Naive thymus-derived CD8-positive, alpha-beta T cell (primary cell): ENCODE results near the gene EFNA1. TPM values are rescaled to one million over a fixed set of nuclear protein-coding genes. Genes with fewer than 3 reads are reported as not detected.

Experiments
- ATAC-seq, 2 donors: fragments of 150-1000 bp; cut with Tn5 transposase in 1 of 2; sonication (Bioruptor Pico), chemical (Tn5 transposase) in 1 of 2; 1 replicate in 1 of 2; 2 replicates in 1 of 2; pipeline ENCODE4 v1.10.0; 2021; ENCODE audit warnings: mild to moderate bottlenecking in 2 of 2, moderate library complexity in 2 of 2
- POLR2A ChIA-PET: fragments of 350-600 bp; sonication (Branson Sonifier 250); formaldehyde crosslinking; loops from one replicate; lab custom pipeline; 2021; ENCODE audit warnings: antibody characterized with exemption; lab: Charles Lee
- DNase-seq, 10 donors: peaks; one replicate each; pipeline versions ENCODE4 v3.0.0 to v3.0.0-alpha.2; 2020 to 2022
- H3K27ac Mint-ChIP-seq, 10 donors: one replicate each; pipeline ENCODE4 v1.8.0; 2020 to 2022; ENCODE audit warnings: mild to moderate bottlenecking in 10 of 10, mixed read lengths in 10 of 10, moderate library complexity in 4 of 10, inconsistent platforms in 1 of 10
- H3K27me3 Mint-ChIP-seq, 5 donors: one replicate each; pipeline ENCODE4 v1.8.0; 2021 to 2022; ENCODE audit warnings: mixed read lengths in 5 of 5
- H3K36me3 Mint-ChIP-seq, 3 donors: one replicate each; pipeline ENCODE4 v1.8.0; 2020 to 2022; ENCODE audit warnings: mixed read lengths in 3 of 3, mild to moderate bottlenecking in 2 of 3, inconsistent platforms in 1 of 3
- H3K4me1 Mint-ChIP-seq, 4 donors: one replicate each; pipeline ENCODE4 v1.8.0; 2021 to 2022; ENCODE audit warnings: mixed read lengths in 4 of 4
- H3K4me3 Mint-ChIP-seq, 10 donors: one replicate each; pipeline ENCODE4 v1.8.0; 2020 to 2022; ENCODE audit warnings: mild to moderate bottlenecking in 10 of 10, mixed read lengths in 10 of 10, moderate library complexity in 6 of 10, inconsistent platforms in 1 of 10
- H3K9me3 Mint-ChIP-seq, 9 donors: one replicate each; pipeline ENCODE4 v1.8.0; 2020 to 2022; ENCODE audit warnings: mixed read lengths in 9 of 9, mild to moderate bottlenecking in 3 of 9, inconsistent platforms in 1 of 9, moderate library complexity in 1 of 9
- polyA plus RNA-seq, 3 donors: library from polyadenylated mRNA; unstranded; fragments of 300-500 nt; fragmentation: Illumina TruSeq; gene quantifications; one replicate each; pipeline ENCODE4 v1.2.3, GENCODE V29; 2021
- total RNA-seq, 8 experiments: library from RNA in 2 of 8; stranded (reverse) in 2 of 8; gene quantifications; one replicate each; pipeline ENCODE4 v1.2.3 and lab custom pipeline; 2021 to 2026

EFNA1 gene
- total RNA-seq (1 to 10 TPM; 8.5 to 8.6 TPM), polyA plus RNA-seq (10 to 100 TPM in 1 of 3 donors, 1 to 10 TPM in 2; 2.9 to 12.0 (median 7.7) TPM), total RNA-seq (lab: John Stamatoyannopoulos, UW) (0.45 to 7.0 (median 5.1) reads per million in 6 experiments)

DNA sequence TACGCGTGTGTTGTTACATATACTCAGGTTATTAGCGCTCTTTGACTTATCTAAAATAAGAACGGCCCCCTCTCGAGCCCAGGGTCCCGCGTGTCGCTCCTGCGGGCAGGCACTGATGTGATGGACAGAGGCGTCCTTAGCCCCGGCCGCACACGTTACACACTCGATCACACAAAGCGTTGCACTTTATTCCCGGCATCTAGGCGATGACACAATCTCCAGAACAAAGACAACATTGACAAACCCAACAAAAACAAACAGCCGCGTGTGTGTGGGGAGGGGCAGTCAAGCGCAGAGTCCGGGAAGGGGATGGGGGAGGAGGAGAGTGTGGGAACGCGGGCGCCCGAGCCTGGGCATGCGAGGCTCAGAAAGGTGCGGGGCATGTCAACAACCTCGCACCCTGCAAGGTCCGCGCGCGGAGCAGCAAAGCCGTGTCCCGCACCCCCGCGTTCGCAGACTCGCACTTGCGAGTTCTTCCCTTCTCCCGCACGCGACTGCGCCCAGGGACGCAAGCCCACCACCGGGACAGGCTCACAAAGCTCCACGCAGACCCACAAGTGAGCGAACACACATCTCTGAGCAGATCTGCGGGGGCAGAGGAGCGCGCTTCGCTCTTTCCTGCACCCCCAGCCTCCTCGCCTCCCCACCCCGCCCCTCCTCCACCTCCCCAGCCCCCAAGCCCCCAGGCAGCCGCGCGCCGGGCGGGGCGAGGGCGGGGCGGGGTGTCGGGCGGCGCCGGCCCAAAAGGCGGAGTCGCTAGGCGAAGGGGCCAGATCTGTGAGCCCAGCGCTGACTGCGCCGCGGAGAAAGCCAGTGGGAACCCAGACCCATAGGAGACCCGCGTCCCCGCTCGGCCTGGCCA lies at the start of gene EFNA1:
TSS of gene EFNA1 (plus strand) at position 772 of the 862 bp plus-strand sequence. CDS start 102 bp downstream, outside the sequence.
- POLR2A ChIA-PET, result interaction anchor here (0.5 to 3.1 kb wide), 4 partner anchors 8 to 132 kb away, joined by 3 to 10 read pairs (median 5); partner anchors contain the start of gene SLC50A1
- H3K4me1 Mint-ChIP-seq, result peaks cover 29 to 43% (median 41%) of the 10 kb centered on the region in 4 donors
- H3K27me3 Mint-ChIP-seq, result peaks cover 0 to 14% (median 2%) of the 10 kb centered on the region in 5 donors
- ATAC-seq, result peak; percentile 33 to 70
- no peaks in the 10 kb centered on the region for H3K9me3 Mint-ChIP-seq
- H3K27ac Mint-ChIP-seq, result peak within 1 kb of the TSS; percentile 67 to 92 (median 87)
- peaks cover 0 to 4% (median 0%) of the 10 kb centered on the region in 3 donors for H3K36me3 Mint-ChIP-seq
- H3K4me3 Mint-ChIP-seq, result peak within 1 kb of the TSS; percentile 84 to 97 (median 90)
- peak in 9 of 10 donors; percentile 22 to 65 (median 47) for DNase-seq

DNA sequence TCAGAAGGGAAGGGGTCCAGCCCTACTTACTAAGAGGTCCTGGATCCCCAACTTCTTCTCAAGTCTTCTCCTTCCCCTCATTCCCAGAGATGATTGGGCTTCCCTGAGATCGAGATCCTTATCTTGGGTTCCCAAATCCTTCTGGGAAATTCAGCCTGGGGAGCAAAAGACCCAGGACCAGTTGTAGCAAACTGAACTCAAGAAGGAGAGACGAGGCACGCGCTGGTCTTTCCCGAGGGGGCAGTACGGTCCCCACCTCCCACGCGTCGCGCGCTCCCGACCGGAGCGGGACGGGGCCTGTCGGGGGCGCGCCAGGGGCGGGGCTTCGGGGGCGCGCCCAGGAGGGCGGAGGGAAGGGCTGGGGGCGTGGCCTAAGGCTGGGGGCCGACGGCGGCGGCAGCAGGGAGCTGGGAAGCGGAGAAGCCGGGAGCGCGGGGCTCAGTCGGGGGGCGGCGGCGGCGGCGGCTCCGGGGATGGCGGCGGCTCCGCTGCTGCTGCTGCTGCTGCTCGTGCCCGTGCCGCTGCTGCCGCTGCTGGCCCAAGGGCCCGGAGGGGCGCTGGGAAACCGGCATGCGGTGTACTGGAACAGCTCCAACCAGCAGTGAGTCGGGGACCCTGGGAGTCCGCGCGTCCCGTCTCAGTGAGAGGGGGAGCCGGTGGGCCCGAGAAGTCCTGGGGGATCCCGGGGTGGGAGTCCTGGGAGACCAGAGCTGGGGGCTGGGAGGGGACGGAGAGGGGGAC lies 49.0 kb upstream of the EFNA1 start, which contains the start of gene EFNA3:
TSS of gene EFNA3 (plus strand) at position 369 of the 741 bp plus-strand sequence. CDS start at position 474, 105 bp downstream.
- ATAC-seq (peak; percentile 24 to 37), DNase-seq (peak in 7 of 10 donors; percentile 46 to 67 (median 48))
- H3K27ac Mint-ChIP-seq, result peak within 1 kb of the TSS in 9 of 10 donors; percentile 0 to 89 (median 62)
- peaks cover 13 to 37% (median 21%) of the 10 kb centered on the region in 5 donors for H3K27me3 Mint-ChIP-seq
- H3K4me1 Mint-ChIP-seq, result peaks cover 18 to 44% (median 42%) of the 10 kb centered on the region in 4 donors
- H3K4me3 Mint-ChIP-seq, result peak within 1 kb of the TSS; percentile 71 to 91 (median 84)
- POLR2A ChIA-PET, result interaction anchor here (0.7 to 2.8 kb wide), 5 partner anchors 8 to 33 kb away, joined by 4 to 14 read pairs (median 7); partner anchors contain the start of gene EFNA4
- no peaks in the 10 kb centered on the region for H3K36me3 Mint-ChIP-seq
- H3K9me3 Mint-ChIP-seq, result no peaks in the 10 kb centered on the region

GRCh38 chr1:155079210-155079486 lies 48.5 kb upstream of the EFNA1 start:
- H3K27ac Mint-ChIP-seq, result peak overlapping the region in 8 of 10 donors; percentile 1 to 89 (median 62)

DNA sequence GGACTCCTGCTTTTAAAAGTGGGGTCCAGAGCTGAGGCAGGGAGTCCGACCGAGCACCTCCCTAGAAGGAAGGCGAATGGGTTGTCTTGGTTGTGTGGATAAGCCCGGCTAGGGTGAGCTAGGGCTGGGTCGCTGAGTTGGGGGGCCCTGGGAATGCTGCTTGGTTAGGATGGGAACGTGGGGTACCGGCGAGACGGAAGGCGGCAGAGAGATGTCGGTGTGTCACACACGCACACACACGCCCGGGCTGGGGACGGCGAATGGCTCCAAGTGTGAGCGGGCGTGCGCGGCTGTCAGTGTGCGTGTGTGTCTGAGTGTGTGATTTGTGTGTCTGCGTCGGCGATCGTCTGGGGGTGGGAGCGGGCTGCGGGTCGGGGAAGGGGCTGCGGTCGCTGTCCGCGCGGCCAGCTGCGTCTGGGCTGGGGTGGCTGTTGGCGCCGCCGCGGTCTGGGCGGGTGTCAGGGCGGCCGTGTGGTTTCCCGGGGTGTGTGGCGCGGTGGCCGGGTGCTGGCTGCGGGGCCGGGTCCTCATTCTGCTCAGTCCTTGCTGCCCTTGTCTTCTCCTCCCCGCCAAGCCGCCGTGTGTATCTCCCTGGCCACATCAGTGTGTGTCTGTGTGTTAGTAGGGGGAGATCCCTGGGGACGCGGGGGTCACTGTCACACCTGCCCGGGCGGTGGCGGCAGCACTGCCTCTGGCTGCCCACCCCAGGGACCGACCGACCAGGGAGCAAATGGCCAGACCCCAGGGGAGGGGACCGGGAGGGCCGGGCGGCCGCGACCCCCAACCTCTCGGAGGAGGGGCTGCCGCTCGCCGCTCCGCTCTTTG lies 48.0 kb upstream of the EFNA1 start:
- H3K27ac Mint-ChIP-seq, result peak overlapping the region in 9 of 10 donors; percentile 0 to 89 (median 61)
- peaks cover 22 to 48% (median 30%) of the 10 kb centered on the region in 5 donors for H3K27me3 Mint-ChIP-seq
- H3K4me3 Mint-ChIP-seq, result peak overlapping the region; percentile 71 to 91 (median 84)
- no peaks in the 10 kb centered on the region for H3K9me3 Mint-ChIP-seq
- ATAC-seq (peak; percentile 24 to 26), DNase-seq (peak in 2 of 10 donors; percentile 22 to 30)
- no peaks in the 10 kb centered on the region for H3K36me3 Mint-ChIP-seq
- POLR2A ChIA-PET, result interaction anchor here (0.5 to 2.8 kb wide), 5 partner anchors 10 to 471 kb away, joined by 4 to 14 read pairs (median 7); partner anchors contain the start of gene EFNA4
- H3K4me1 Mint-ChIP-seq, result peaks cover 27 to 48% (median 45%) of the 10 kb centered on the region in 4 donors

More at GRCh38 chr1:155079210-155079486, 48.5 kb upstream of the EFNA1 start:
- DNase-seq (peak in 2 of 10 donors; percentile 22 to 31), ATAC-seq (peak; percentile 5 to 7)
- Mint-ChIP-seq H3K27me3 (peaks cover 17 to 42% (median 25%) of the 10 kb centered on the region in 5 donors), H3K36me3 (no peaks in the 10 kb centered on the region), H3K4me3 (peak overlapping the region; percentile 71 to 91 (median 84)), H3K4me1 (peaks cover 22 to 45% (median 42%) of the 10 kb centered on the region in 4 donors), H3K9me3 (no peaks in the 10 kb centered on the region)
- POLR2A ChIA-PET, result interaction anchor here (1.4 to 2.8 kb wide), 4 partner anchors 9 to 28 kb away, joined by 4 to 14 read pairs (median 7); partner anchors contain the start of gene EFNA4

GRCh38 chr1:155080312-155081228 lies 47.1 kb upstream of the EFNA1 start:
- Mint-ChIP-seq H3K27ac (peak overlapping the region in 1 of 10 donors; percentile 57), H3K27me3 (peaks cover 22 to 53% (median 30%) of the 10 kb centered on the region in 5 donors), H3K4me1 (peaks cover 27 to 56% (median 52%) of the 10 kb centered on the region in 4 donors), H3K9me3 (no peaks in the 10 kb centered on the region), H3K36me3 (no peaks in the 10 kb centered on the region), H3K4me3 (peak overlapping the region in 9 of 10 donors; percentile 59 to 94 (median 80))
- ATAC-seq, result no peak
- peak in 4 of 10 donors; percentile 30 to 46 (median 40) for DNase-seq
- POLR2A ChIA-PET, result interaction anchor here (0.8 to 2.8 kb wide), 9 partner anchors 10 to 972 kb away, joined by 3 to 14 read pairs (median 3); no protein-coding TSS in a partner anchor

DNA sequence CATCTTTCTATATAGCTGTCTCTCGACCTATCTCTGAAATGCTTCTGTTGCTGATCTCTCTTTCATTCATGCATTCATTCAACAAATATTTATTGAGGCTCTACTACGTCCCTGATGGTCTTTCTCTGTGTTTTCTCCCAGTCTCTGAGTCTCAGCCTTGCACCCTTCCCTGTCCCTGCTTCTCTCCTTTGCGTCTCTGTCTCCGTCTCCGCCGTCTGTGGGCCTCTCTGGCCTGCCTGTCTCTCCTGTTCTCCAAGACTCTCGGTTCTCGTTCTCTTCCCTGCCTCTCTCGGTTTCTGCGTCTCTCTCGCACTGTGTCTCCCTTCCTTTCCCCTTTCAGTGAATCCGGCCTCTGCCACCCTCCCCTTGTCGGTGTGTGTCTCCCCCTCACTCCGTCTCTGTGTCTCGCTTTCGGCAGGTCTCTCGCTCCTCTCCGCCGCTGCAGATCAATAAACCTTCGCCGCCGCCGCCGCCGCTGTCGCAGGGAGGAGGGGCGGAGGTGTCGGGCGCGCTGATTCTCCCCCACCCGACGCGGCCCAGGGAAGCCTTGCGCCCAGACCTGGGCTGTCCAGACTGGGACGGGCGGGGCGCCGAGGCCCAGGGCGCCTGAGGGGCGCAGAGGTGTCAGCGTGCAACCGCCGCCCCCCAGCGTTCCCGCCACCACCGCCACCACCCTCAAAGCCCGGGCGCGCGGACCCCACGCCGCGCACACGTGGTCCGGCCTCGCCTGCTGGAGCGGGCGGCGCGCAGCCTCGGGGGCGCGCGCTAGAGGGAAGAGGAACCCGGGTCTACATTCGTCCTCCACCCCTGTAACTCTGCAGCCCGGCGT lies 46.0 kb upstream of the EFNA1 start:
- POLR2A ChIA-PET, result interaction anchor here (0.6 to 2.8 kb wide), 8 partner anchors 12 to 971 kb away, joined by 3 to 14 read pairs (median 3); partner anchors contain the start of gene EFNA4
- H3K27me3 Mint-ChIP-seq, result peaks cover 22 to 53% (median 30%) of the 10 kb centered on the region in 5 donors
- peak overlapping the region in 7 of 10 donors; percentile 1 to 79 (median 59) for H3K27ac Mint-ChIP-seq
- peak overlapping the region; percentile 55 to 94 (median 80) for H3K4me3 Mint-ChIP-seq
- H3K4me1 Mint-ChIP-seq, result peaks cover 30 to 60% (median 55%) of the 10 kb centered on the region in 4 donors
- no peaks in the 10 kb centered on the region for H3K9me3 Mint-ChIP-seq
- DNase-seq (peak in 2 of 10 donors; percentile 34 to 38), ATAC-seq (no peak)
- H3K36me3 Mint-ChIP-seq, result no peaks in the 10 kb centered on the region

GRCh38 chr1:155082301-155083051 lies 45.2 kb upstream of the EFNA1 start:
- Mint-ChIP-seq H3K36me3 (no peaks in the 10 kb centered on the region), H3K27ac (peak overlapping the region in 2 of 10 donors; percentile 45 to 79), H3K4me1 (peaks cover 28 to 60% (median 55%) of the 10 kb centered on the region in 4 donors), H3K4me3 (peak overlapping the region in 9 of 10 donors; percentile 20 to 81 (median 56)), H3K9me3 (no peaks in the 10 kb centered on the region), H3K27me3 (peaks cover 22 to 53% (median 30%) of the 10 kb centered on the region in 5 donors)
- POLR2A ChIA-PET, result interaction anchor here (0.6 kb wide), 1 partner anchor 19 kb away, joined by 3 read pairs; the partner anchor contains the start of gene EFNA4
- DNase-seq, result peak in 1 of 10 donors; percentile 23
- ATAC-seq, result no peak

DNA sequence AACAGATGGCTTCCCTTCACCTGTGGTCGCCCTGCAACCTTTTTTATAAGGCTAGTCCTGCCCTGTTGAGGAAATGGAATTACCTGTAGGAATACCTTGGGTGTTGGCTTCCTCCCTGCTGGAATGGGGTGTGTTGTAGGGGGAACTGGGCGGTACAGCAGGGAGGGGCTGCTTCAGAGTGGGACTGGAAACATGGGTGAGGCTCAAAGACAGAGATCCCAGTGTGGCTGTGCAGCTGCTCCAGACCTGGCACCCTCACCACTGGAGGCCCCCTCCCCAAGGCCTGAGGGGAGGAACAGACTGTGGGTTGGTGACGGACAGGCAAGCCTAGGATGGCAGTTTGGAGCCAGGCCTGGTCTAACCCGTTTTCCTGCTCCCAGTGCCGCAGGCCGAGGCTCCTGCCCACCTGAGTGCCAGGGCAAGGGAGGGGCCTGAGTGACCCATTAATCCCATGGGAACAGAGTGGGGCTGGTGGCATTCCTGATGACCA lies 44.6 kb upstream of the EFNA1 start:
- Mint-ChIP-seq H3K4me3 (peak overlapping the region in 7 of 10 donors; percentile 39 to 81 (median 53)), H3K4me1 (peaks cover 25 to 57% (median 54%) of the 10 kb centered on the region in 4 donors), H3K27me3 (peaks cover 22 to 53% (median 30%) of the 10 kb centered on the region in 5 donors), H3K27ac (no peak overlapping the region), H3K36me3 (no peaks in the 10 kb centered on the region), H3K9me3 (no peaks in the 10 kb centered on the region)
- POLR2A ChIA-PET, result interaction anchor here (0.6 to 2.9 kb wide), 2 partner anchors 22 to 222 kb away, joined by 4 to 44 read pairs; partner anchors contain the start of gene EFNA4
- DNase-seq (no peak), ATAC-seq (no peak)
